ENCODE data around the gene IQGAP1.

DNA sequence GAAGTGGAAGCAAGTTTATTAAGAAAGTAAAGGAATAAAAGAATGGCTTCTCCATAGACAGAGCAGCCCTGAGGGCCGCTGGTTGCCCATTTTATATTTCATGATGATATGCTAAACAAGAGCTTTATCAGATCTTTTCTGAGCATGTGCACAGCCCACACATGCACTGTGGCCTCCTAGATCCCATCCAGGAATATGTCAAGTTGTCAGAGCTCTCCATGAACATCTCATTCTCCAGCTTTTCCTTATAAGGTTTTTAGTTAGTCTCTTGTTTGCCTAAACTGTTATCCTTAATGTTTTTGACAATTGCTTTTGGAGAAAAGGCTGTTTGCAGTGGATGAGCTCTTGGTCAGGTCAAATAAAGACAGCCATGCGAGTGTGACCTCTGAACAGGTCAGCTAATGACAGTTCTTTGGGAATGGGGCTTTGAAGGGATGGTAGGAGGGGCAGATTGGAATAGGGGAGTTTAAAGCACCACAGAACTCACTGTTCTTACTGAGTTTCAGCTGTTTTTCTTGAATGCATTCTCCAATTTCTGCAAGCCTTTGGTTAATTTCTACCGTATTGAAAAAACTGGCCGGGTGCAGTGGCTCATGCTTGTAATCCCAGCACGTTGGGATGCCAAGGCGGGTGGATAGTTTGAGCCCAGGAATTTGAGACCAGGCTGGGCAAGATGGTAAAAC, 72.2 kb downstream of the IQGAP1 start:
- TF ChIP-seq POLR2A (IDR thresholded peaks at IDR 0.05) (no peak), CTCF (IDR thresholded peaks at IDR 0.05) (no peak)

Measured in lower leg skin (tissue), 3 donors.